ENCODE data around the gene SVEP1. TPM values are rescaled to one million over a fixed set of nuclear protein-coding genes. Genes with fewer than 3 reads are reported as not detected.

The SVEP1 gene
- total and polyA plus RNA-seq, 2 donors (not counting 1 experiment from before 2014, with no cell fraction given): not detected

DNA sequence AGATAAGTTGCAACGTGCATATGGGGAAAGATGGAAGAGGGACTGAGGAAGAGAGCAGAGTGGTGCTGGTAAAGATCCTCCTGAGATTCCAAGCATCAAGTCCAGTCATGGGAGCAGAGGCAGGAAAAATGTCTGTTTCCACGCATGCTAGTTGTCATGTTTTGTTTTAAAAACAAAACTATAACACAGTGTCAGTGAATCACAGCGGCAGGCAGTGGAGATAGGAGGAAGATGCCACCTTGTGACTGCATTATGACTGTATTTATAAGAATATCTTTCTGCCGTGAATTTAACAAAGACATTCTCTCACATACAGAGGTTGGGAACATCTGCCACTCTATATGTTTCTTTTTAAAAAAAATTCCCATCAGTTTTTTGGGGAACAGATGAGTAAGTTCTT, 3.7 kb upstream of the SVEP1 start:
- no peak overlapping the region for H3K27ac ChIP-seq (ENCODE audit: low read length in 2 of 2)
- TF ChIP-seq, protein P1, sequence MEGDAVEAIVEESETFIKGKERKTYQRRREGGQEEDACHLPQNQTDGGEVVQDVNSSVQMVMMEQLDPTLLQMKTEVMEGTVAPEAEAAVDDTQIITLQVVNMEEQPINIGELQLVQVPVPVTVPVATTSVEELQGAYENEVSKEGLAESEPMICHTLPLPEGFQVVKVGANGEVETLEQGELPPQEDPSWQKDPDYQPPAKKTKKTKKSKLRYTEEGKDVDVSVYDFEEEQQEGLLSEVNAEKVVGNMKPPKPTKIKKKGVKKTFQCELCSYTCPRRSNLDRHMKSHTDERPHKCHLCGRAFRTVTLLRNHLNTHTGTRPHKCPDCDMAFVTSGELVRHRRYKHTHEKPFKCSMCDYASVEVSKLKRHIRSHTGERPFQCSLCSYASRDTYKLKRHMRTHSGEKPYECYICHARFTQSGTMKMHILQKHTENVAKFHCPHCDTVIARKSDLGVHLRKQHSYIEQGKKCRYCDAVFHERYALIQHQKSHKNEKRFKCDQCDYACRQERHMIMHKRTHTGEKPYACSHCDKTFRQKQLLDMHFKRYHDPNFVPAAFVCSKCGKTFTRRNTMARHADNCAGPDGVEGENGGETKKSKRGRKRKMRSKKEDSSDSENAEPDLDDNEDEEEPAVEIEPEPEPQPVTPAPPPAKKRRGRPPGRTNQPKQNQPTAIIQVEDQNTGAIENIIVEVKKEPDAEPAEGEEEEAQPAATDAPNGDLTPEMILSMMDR (IDR thresholded peaks at IDR 0.05): no peak
- TF ChIP-seq EZH2 (IDR thresholded peaks at IDR 0.05; ENCODE audit: borderline replicate concordance, insufficient read depth, low read depth, low read length, poor library complexity, severe bottlenecking): no peak
- DNase-seq: no peak
- H3K9me3 ChIP-seq (ENCODE audit: control extremely low read depth in 1 of 3, control insufficient read depth in 2 of 3, insufficient read depth in 1 of 3, low read length in 2 of 3): peaks cover 0 to 2% (median 0%) of the 10 kb centered on the region in 3 donors
- no peak overlapping the region for H3K4me2 ChIP-seq (replicated peaks; ENCODE audit: low read depth, low read length, poor library complexity, severe bottlenecking)
- no peak overlapping the region for H3K4me3 ChIP-seq (ENCODE audit: control extremely low read depth in 1 of 5, extremely low read depth in 1 of 5, insufficient read depth in 1 of 5, low read depth in 2 of 5, low read length in 4 of 5)
- WGBS (ENCODE audit: insufficient coverage): no CpG with 5 or more reads among the region's 4 CpGs
- peaks cover 0 to 14% (median 4%) of the 10 kb centered on the region in 4 experiments for H3K27me3 ChIP-seq (replicated peaks in 1 of 4; ENCODE audit: control extremely low read depth in 1 of 4, control insufficient read depth in 3 of 4, insufficient read depth in 4 of 4, low read length in 3 of 4)
- no peak overlapping the region for H2AFZ ChIP-seq (ENCODE audit: insufficient read depth, low read depth, low read length, poor library complexity, severe bottlenecking)
- ChIA-PET CTCF (no interaction called here), POLR2A (no interaction called here)
- peaks cover 31% of the 10 kb centered on the region for H3K27me3 Mint-ChIP-seq
- H3K27ac Mint-ChIP-seq: no peak overlapping the region
- no peak overlapping the region for H3K9ac ChIP-seq (ENCODE audit: low read length)
- H3K4me1 ChIP-seq (ENCODE audit: control insufficient read depth in 2 of 2, insufficient read depth in 2 of 2, low read length in 2 of 2): no peaks in the 10 kb centered on the region
- no peaks in the 10 kb centered on the region for H3K36me3 ChIP-seq (replicated peaks in 1 of 2; ENCODE audit: control extremely low read depth in 1 of 2, control insufficient read depth in 1 of 2, extremely low read depth in 1 of 2, insufficient read depth in 2 of 2, low read length in 1 of 2)
- H4K20me1 ChIP-seq (ENCODE audit: control insufficient read depth, insufficient read depth, low read length, poor library complexity, severe bottlenecking): no peaks in the 10 kb centered on the region
- no peaks in the 10 kb centered on the region for H3K79me2 ChIP-seq (ENCODE audit: control insufficient read depth, insufficient read depth, low read length)
- intact Hi-C loops (cut with micrococcal nuclease): no loop called here
- H3K9me3 Mint-ChIP-seq (ENCODE audit: insufficient read depth): peaks cover 7% of the 10 kb centered on the region
- H3K4me1 Mint-ChIP-seq: peaks cover 4% of the 10 kb centered on the region
- no peak for ATAC-seq (ENCODE audit: low read depth)
- H3K4me3 Mint-ChIP-seq: no peak overlapping the region

DNA sequence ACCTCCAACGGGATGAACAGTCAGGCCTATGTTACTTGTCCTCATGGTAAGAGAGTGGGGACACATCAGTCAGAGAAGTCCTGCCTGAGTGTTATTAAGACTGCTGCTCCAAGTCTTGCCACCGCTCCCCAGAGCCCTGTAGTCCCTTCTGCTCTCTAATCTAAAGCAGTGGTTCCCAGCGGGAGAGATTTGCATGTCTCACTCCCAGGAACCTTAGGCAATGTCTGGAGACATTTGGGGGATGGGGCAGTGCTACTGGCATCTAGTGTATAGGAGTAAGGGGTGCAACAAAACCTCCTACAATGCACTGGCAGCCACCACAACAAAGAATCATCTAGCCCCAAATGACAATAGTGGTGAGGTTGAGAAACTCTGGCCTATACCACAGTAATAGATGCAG, 2.6 kb upstream of the SVEP1 start:
- intact Hi-C loops (cut with micrococcal nuclease): no loop called here
- no peak overlapping the region for H2AFZ ChIP-seq (ENCODE audit: insufficient read depth, low read depth, low read length, poor library complexity, severe bottlenecking)
- no peak for TF ChIP-seq EZH2 (IDR thresholded peaks at IDR 0.05; ENCODE audit: borderline replicate concordance, insufficient read depth, low read depth, low read length, poor library complexity, severe bottlenecking)
- TF ChIP-seq, protein P1 (IDR thresholded peaks at IDR 0.05): no peak
- Mint-ChIP-seq H3K9me3 (ENCODE audit: insufficient read depth) (peaks cover 2% of the 10 kb centered on the region), H3K4me3 (no peak overlapping the region), H3K4me1 (peaks cover 4% of the 10 kb centered on the region), H3K27me3 (peaks cover 38% of the 10 kb centered on the region), H3K27ac (no peak overlapping the region)
- H4K20me1 ChIP-seq (ENCODE audit: control insufficient read depth, insufficient read depth, low read length, poor library complexity, severe bottlenecking): no peaks in the 10 kb centered on the region
- CTCF ChIA-PET: no interaction called here
- H3K4me3 ChIP-seq (ENCODE audit: control extremely low read depth in 1 of 5, extremely low read depth in 1 of 5, insufficient read depth in 1 of 5, low read depth in 2 of 5, low read length in 4 of 5): no peak overlapping the region
- no peak overlapping the region for H3K4me2 ChIP-seq (replicated peaks; ENCODE audit: low read depth, low read length, poor library complexity, severe bottlenecking)
- DNase-seq (no peak), ATAC-seq (ENCODE audit: low read depth) (no peak)
- no peak overlapping the region for H3K9ac ChIP-seq (ENCODE audit: low read length)
- H3K79me2 ChIP-seq (ENCODE audit: control insufficient read depth, insufficient read depth, low read length): no peaks in the 10 kb centered on the region
- H3K27me3 ChIP-seq (replicated peaks in 1 of 4; ENCODE audit: control extremely low read depth in 1 of 4, control insufficient read depth in 3 of 4, insufficient read depth in 4 of 4, low read length in 3 of 4): peaks cover 0 to 14% (median 7%) of the 10 kb centered on the region in 4 experiments
- 48% methylated on average over 2 of the region's 3 CpGs for WGBS (ENCODE audit: insufficient coverage)
- H3K36me3 ChIP-seq (replicated peaks in 1 of 2; ENCODE audit: control extremely low read depth in 1 of 2, control insufficient read depth in 1 of 2, extremely low read depth in 1 of 2, insufficient read depth in 2 of 2, low read length in 1 of 2): no peaks in the 10 kb centered on the region
- H3K27ac ChIP-seq (ENCODE audit: low read length in 2 of 2): no peak overlapping the region
- POLR2A ChIA-PET: no interaction called here
- no peaks in the 10 kb centered on the region for H3K9me3 ChIP-seq (ENCODE audit: control extremely low read depth in 1 of 3, control insufficient read depth in 2 of 3, insufficient read depth in 1 of 3, low read length in 2 of 3)
- H3K4me1 ChIP-seq (ENCODE audit: control insufficient read depth in 2 of 2, insufficient read depth in 2 of 2, low read length in 2 of 2): no peaks in the 10 kb centered on the region

Data from B cell (primary cell).